Measurements from ENCODE around the gene SYCN.

Gene SYCN

DNA sequence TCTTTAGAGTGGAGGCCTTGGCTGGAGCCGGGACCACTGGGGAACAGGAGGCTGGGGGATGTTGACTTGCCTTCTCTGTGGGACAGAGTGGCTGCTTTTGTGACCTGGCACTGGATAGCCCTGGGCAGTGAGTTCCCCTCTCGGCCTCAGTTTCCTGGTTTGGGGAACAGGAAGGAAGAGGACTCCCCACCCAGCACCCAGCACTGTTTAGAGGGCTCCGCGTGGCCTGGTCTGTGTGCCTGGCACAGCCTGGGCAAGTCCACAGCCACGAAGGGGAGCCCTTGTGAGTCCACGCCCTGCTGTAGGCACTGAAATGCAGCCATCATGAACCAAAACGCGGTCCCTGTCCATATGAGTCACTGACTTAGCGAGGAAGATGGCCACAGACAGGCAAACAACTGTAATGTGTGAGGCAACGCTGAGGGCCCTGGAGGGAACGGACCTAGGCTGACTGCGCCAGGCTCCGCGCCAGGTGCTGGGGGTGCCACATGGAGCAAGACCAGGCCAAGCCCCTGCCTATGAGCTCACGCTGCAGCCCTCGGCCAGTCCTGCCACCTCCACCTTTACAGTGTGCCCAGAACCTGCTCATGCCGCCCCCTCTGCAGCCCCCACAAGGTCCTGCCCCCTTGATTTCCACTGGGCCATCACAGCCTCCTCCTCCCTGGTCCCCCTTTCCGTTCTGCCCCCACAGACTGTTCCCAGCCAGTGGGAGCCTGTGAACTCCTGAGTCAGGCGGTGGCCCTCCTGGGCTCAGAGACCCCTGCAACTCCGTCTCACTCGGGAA lies 43.0 kb downstream of the SYCN start:
- Histone ChIP-seq H3K9me2 (replicated peaks; ENCODE audit: low read depth, low read length) (no peaks in the 10 kb centered on the region), H3F3A (ENCODE audit: low read depth) (no peaks in the 10 kb centered on the region), H3K27me3 (ENCODE audit: insufficient read depth, low read length, poor library complexity, severe bottlenecking) (no peaks in the 10 kb centered on the region), H3K4me2 (ENCODE audit: low read depth, low read length, poor library complexity, severe bottlenecking) (no peak overlapping the region), H3K9me3 (ENCODE audit: insufficient read depth, low read depth, low read length) (no peaks in the 10 kb centered on the region), H3K4me3 (ENCODE audit: low read length, poor library complexity, severe bottlenecking) (no peak overlapping the region), H4K20me1 (ENCODE audit: insufficient read depth, low read length, poor library complexity, severe bottlenecking) (peaks cover 24% of the 10 kb centered on the region), H3K4me1 (ENCODE audit: insufficient read depth, low read length, poor library complexity, severe bottlenecking) (peaks cover 7% of the 10 kb centered on the region), H3K36me3 (ENCODE audit: insufficient read depth, low read length) (no peaks in the 10 kb centered on the region), H3K79me2 (ENCODE audit: insufficient read depth, low read length) (peaks cover 68% of the 10 kb centered on the region; the same call in 1 of the 2 replicates), H3K9ac (ENCODE audit: low read depth, low read length, poor library complexity, severe bottlenecking) (no peak overlapping the region), H2AFZ (ENCODE audit: low read length) (no peak overlapping the region)
- TF ChIP-seq EZH2phosphoT487 (IDR thresholded peaks at IDR 0.05; ENCODE audit: borderline replicate concordance) = no peak
- no peak for TF ChIP-seq CTCF (conservative IDR thresholded peaks at IDR 0.05; ENCODE audit: low read length)

GRCh38 chr19:39160523-39160861 lies 43.6 kb downstream of the SYCN start:
- no peak overlapping the region for H2AFZ ChIP-seq (ENCODE audit: low read length)
- H3K79me2 ChIP-seq (ENCODE audit: insufficient read depth, low read length) = peaks cover 70% of the 10 kb centered on the region; the same call in 1 of the 2 replicates
- H3K9me2 ChIP-seq (replicated peaks; ENCODE audit: low read depth, low read length) = no peaks in the 10 kb centered on the region
- no peaks in the 10 kb centered on the region for H3F3A ChIP-seq (ENCODE audit: low read depth)
- H3K4me2 ChIP-seq (ENCODE audit: low read depth, low read length, poor library complexity, severe bottlenecking) = no peak overlapping the region
- peaks cover 29% of the 10 kb centered on the region for H4K20me1 ChIP-seq (ENCODE audit: insufficient read depth, low read length, poor library complexity, severe bottlenecking)
- no peak for TF ChIP-seq EZH2phosphoT487 (IDR thresholded peaks at IDR 0.05; ENCODE audit: borderline replicate concordance)
- TF ChIP-seq CTCF (conservative IDR thresholded peaks at IDR 0.05; ENCODE audit: low read length) = no peak
- no peak overlapping the region for H3K4me3 ChIP-seq (ENCODE audit: low read length, poor library complexity, severe bottlenecking)
- H3K27me3 ChIP-seq (ENCODE audit: insufficient read depth, low read length, poor library complexity, severe bottlenecking) = no peaks in the 10 kb centered on the region
- no peak overlapping the region for H3K9ac ChIP-seq (ENCODE audit: low read depth, low read length, poor library complexity, severe bottlenecking)
- H3K4me1 ChIP-seq (ENCODE audit: insufficient read depth, low read length, poor library complexity, severe bottlenecking) = peaks cover 7% of the 10 kb centered on the region
- no peaks in the 10 kb centered on the region for H3K36me3 ChIP-seq (ENCODE audit: insufficient read depth, low read length)
- no peaks in the 10 kb centered on the region for H3K9me3 ChIP-seq (ENCODE audit: insufficient read depth, low read depth, low read length)

- Histone ChIP-seq H3K9me3 (ENCODE audit: insufficient read depth, low read depth, low read length) (no peaks in the 10 kb centered on the region), H3K79me2 (ENCODE audit: insufficient read depth, low read length) (peaks cover 82% of the 10 kb centered on the region), H3K9me2 (replicated peaks; ENCODE audit: low read depth, low read length) (no peaks in the 10 kb centered on the region), H2AFZ (ENCODE audit: low read length) (no peak overlapping the region), H3K36me3 (ENCODE audit: insufficient read depth, low read length) (no peaks in the 10 kb centered on the region), H3K27me3 (ENCODE audit: insufficient read depth, low read length, poor library complexity, severe bottlenecking) (no peaks in the 10 kb centered on the region), H4K20me1 (ENCODE audit: insufficient read depth, low read length, poor library complexity, severe bottlenecking) (peaks cover 32% of the 10 kb centered on the region), H3K9ac (ENCODE audit: low read depth, low read length, poor library complexity, severe bottlenecking) (no peak overlapping the region), H3F3A (ENCODE audit: low read depth) (no peaks in the 10 kb centered on the region), H3K4me1 (ENCODE audit: insufficient read depth, low read length, poor library complexity, severe bottlenecking) (peaks cover 21% of the 10 kb centered on the region), H3K4me2 (ENCODE audit: low read depth, low read length, poor library complexity, severe bottlenecking) (no peak overlapping the region), H3K4me3 (ENCODE audit: low read length, poor library complexity, severe bottlenecking) (no peak overlapping the region)
- no peak for TF ChIP-seq EZH2phosphoT487 (IDR thresholded peaks at IDR 0.05; ENCODE audit: borderline replicate concordance)
- no peak for TF ChIP-seq CTCF (conservative IDR thresholded peaks at IDR 0.05; ENCODE audit: low read length)
Observed at GRCh38 chr19:39158646-39159260, 45.3 kb downstream of the SYCN start.

Data from Loucy (cell line).